Right lobe of liver (tissue), 6 donors: ENCODE measurements around the gene MSL2. TPM values are rescaled to one million over a fixed set of nuclear protein-coding genes. Genes with fewer than 3 reads are reported as not detected.
A peak's percentile ranks its signal among the peaks of the same experiment; 100 is the strongest.
"Not testable (repeated sequence)": the region's sequence is repeated elsewhere in the genome, so short reads cannot be mapped to it uniquely, and the experiment has no call there.

ENCODE experiments used
- ATAC-seq, 4 donors: fragments of 200-7000 bp; cut with Tn5 transposase; one replicate each; pipeline ENCODE4 v1.9.1; 2020; ENCODE audit warnings: mild to moderate bottlenecking in 4 of 4, moderate library complexity in 4 of 4
- DNase-seq, 3 donors: peaks; one replicate each; pipeline ENCODE4 v3.0.0-alpha.2; 2020
- H3K27ac ChIP-seq, 3 donors: fragments of 200-600 bp; one replicate each; pipeline ENCODE4 v1.8.0; 2022
- H3K27me3 ChIP-seq, 2 donors: fragments of 200-600 bp; one replicate each; pipeline ENCODE4 v1.8.0; 2022
- H3K36me3 ChIP-seq, 4 donors: fragments of 200-600 bp; sonication (generic) in 1 of 4; one replicate each; pipeline versions ENCODE4 v1.5.1 to v1.8.0; 2017 to 2022; ENCODE audit warnings: control low read depth in 1 of 4
- H3K4me1 ChIP-seq, 4 donors: fragments of 200-600 bp; sonication (generic) in 1 of 4; one replicate each; pipeline versions ENCODE4 v1.5.1 to v1.8.0; 2017 to 2022; ENCODE audit warnings: control low read depth in 1 of 4
- H3K4me3 ChIP-seq, 3 donors: fragments of 200-600 bp; one replicate each; pipeline ENCODE4 v1.8.0; 2022
- H3K9me3 ChIP-seq, 4 donors: fragments of 200-600 bp; sonication (generic) in 1 of 4; one replicate each; pipeline versions ENCODE4 v1.5.1 to v1.8.0; 2017 to 2022; ENCODE audit warnings: control low read depth in 1 of 4
- POLR2A ChIP-seq: fragments of 450-650 bp; IDR thresholded peaks from one replicate; pipeline ENCODE4 v1.6.1; 2017; ENCODE audit warnings: antibody characterized with exemption, mild to moderate bottlenecking
- WGBS: methylation state at CpG from one replicate; pipeline ENCODE4 v1.1.6; 2018; ENCODE audit warnings: low coverage, low lambda C conversion rate; ENCODE audit not compliant: insufficient coverage; ENCODE audit errors: missing lambda C conversion rate; 5-methylcytosine and 5-hydroxymethylcytosine counted together
- intact Hi-C, 2 donors: fragments of 100-400 bp; cut with DNase I; formaldehyde crosslinking; loops; one replicate each; pipeline versions ENCODE4 v1.11.2 to v1.14.1; 2022
- total RNA-seq, 6 experiments: library from RNA; depleted of rRNA in 2 of 6; stranded (reverse); fragments of >200 nt in 2 of 6; fragmentation: NEBNext Ultra II Directional in 3 of 6; extraction: Animal tissue kit (Norgen Biotek cat#: 25700) in 3 of 6; gene quantifications; one replicate each; pipeline versions ENCODE4 v1.1.0 to v1.2.4, GENCODE V29; 2016 to 2023
- TF ChIP-seq, protein P1 (sequence below), 4 donors: fragments of 200-600 bp in 3 of 4; fragments of 450-650 bp in 1 of 4; IDR thresholded peaks; one replicate each; pipeline versions ENCODE4 v1.5.1 to v1.8.0; 2016 to 2022; ENCODE audit warnings: antibody characterized with exemption in 4 of 4, mild to moderate bottlenecking in 2 of 4
- donor health status: DM: no; HTN: yes; CAD: no.
- donor health status: DM: no; HTN: no; CAD: no.
- donor health status: DM: no; HTN: no; CAD: no.
- donor health status: DM: no; HTN: yes; CAD: no.
- donor health status: DM: no; HTN: yes; CAD: no.

Gene MSL2
- total RNA-seq, 6 experiments from 2014 or later = 9.1 to 18.4 (median 13.1) TPM

DNA sequence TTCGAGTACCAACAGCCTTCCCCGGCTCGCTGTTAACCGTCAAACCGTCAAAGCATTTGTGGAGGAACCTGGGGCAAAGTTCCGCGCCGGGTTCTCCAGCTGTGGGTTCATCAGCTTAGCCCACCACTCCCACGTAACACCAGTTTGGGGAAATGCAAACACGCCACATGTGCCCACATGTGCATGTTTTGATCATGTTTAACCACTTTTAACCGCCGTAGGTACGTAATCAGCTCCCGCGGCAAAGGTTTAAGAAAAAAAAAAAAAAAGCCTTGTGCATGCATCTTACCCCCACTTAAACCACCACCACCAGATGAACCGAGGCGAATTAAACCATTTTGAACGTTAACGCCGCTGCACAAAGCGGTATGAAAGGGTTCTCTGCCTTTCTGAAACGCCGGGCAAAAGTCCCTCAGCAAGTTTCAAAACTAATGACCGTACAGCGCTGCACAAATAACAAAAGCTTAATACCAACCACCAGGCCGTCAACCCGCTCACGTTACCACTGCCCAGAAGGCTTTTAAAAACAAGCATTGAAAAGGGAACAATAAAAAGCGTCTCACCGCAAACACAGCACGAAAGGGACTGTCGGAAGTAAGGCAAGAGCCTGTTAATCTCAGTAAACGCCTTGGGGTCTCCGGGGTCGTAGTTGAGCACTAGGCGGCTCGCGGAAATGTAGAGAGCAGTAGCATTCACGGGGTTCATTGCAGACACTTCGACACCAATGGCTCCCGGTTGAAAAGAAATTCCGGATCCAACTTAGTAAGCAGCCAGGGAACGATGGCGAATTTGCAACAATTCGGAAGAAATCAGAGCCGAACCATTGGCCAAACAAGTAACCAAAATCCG is 1.5 kb downstream of the MSL2 start:
- peak overlapping the region; percentile 99 to 100 (median 99) for H3K27ac ChIP-seq
- no peaks in the 10 kb centered on the region for H3K36me3 ChIP-seq
- H3K4me3 ChIP-seq = peak overlapping the region; percentile 81 to 96 (median 82)
- ATAC-seq = no peak
- H3K4me1 ChIP-seq = peaks cover 0 to 37% (median 17%) of the 10 kb centered on the region in 4 donors
- WGBS = under 1% methylated on average over 38 of the region's 47 CpGs
- TF ChIP-seq POLR2A = no peak
- TF ChIP-seq, protein P1, sequence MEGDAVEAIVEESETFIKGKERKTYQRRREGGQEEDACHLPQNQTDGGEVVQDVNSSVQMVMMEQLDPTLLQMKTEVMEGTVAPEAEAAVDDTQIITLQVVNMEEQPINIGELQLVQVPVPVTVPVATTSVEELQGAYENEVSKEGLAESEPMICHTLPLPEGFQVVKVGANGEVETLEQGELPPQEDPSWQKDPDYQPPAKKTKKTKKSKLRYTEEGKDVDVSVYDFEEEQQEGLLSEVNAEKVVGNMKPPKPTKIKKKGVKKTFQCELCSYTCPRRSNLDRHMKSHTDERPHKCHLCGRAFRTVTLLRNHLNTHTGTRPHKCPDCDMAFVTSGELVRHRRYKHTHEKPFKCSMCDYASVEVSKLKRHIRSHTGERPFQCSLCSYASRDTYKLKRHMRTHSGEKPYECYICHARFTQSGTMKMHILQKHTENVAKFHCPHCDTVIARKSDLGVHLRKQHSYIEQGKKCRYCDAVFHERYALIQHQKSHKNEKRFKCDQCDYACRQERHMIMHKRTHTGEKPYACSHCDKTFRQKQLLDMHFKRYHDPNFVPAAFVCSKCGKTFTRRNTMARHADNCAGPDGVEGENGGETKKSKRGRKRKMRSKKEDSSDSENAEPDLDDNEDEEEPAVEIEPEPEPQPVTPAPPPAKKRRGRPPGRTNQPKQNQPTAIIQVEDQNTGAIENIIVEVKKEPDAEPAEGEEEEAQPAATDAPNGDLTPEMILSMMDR (IDR thresholded peaks at IDR 0.05) = no peak
- H3K9me3 ChIP-seq = no peaks in the 10 kb centered on the region
- no peaks in the 10 kb centered on the region for H3K27me3 ChIP-seq
- intact Hi-C loops = loop anchor here in 1 of 2 donors (10.0 kb wide), 1 partner anchor 50 kb away; no protein-coding TSS in a partner anchor
- DNase-seq = peak; percentile 48 to 61 (median 54)

DNA sequence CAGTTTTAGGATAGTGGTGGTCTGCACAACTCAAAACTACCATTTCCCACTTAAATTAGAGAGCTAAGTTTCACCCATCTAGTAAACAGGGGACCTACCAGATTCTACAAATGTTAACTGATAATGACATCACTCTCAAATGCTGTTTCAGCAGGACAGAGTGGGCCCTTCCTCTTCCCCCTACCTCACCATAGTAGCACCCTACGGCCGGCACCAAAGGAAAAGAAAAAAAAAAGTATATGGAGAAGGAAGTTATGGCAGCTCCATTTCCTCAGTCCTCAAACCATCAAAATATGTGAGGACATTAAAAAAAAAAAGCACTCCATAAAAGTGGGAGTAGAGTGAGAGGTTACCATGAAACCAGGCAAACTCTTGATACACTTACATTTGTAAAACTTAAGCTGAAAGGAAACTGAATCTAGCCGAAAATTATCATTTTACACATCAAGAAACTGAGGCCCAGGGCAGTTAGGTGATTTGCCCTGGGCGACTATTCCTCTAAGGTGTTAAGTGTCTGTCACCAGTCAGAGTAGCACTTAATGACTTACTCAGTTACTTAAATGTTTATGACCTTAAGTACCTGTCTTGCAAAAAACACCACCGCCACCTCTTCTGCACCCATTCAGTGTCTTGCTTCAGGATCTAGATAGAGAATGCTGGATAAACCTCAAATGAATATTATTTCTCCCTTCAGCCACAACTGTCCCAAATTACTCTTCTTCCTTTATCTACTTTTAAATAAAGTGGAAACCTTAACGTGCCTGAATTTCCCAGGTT is 2.7 kb downstream of the MSL2 start:
- ATAC-seq = no peak
- intact Hi-C loops = loop anchor here in 1 of 2 donors (10.0 kb wide), 1 partner anchor 51 kb away; no protein-coding TSS in a partner anchor
- H3K4me1 ChIP-seq = peaks cover 0 to 35% (median 16%) of the 10 kb centered on the region in 4 donors

DNA sequence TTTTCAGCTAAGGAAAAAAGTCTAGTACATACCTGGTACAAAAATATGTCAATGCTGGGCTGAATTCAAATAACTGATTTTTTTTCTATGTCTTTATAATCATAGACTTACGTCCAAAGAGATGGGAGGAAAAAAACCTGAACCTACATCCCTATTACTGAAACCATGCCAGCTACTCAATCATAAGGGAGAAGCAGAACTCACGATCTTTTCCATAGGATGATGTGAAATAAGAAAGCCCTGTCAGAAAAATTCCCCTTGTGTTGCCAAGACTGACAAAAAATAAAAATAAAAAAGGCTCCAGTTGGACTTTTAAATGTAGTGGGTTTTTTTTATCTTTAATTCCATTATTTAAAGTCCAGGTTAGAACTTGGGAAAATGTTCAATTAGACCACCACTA is 3.3 kb downstream of the MSL2 start:
- Histone ChIP-seq H3K4me1 (peaks cover 0 to 29% (median 13%) of the 10 kb centered on the region in 4 donors), H3K4me3 (peak overlapping the region; percentile 81 to 96 (median 82)), H3K9me3 (no peaks in the 10 kb centered on the region), H3K36me3 (no peaks in the 10 kb centered on the region), H3K27me3 (no peaks in the 10 kb centered on the region), H3K27ac (peak overlapping the region; percentile 9 to 99 (median 51))
- no peak for ATAC-seq
- intact Hi-C loops = loop anchor here in 1 of 2 donors (10.0 kb wide), 1 partner anchor 52 kb away; no protein-coding TSS in a partner anchor
- WGBS = 0% methylated on average over 2 of the region's 2 CpGs
- TF ChIP-seq POLR2A = no peak
- DNase-seq = no peak

More for the DNA sequence above, 2.7 kb downstream of the MSL2 start:
- Histone ChIP-seq H3K4me3 (peak overlapping the region; percentile 81 to 96 (median 82)), H3K27me3 (no peaks in the 10 kb centered on the region), H3K9me3 (no peaks in the 10 kb centered on the region), H3K36me3 (no peaks in the 10 kb centered on the region), H3K27ac (peak overlapping the region; percentile 99 to 100 (median 99))
- 1% methylated on average over 6 of the region's 6 CpGs for WGBS
- TF ChIP-seq, protein P1 (IDR thresholded peaks at IDR 0.05) = no peak
- TF ChIP-seq POLR2A = no peak
- DNase-seq = no peak

DNA sequence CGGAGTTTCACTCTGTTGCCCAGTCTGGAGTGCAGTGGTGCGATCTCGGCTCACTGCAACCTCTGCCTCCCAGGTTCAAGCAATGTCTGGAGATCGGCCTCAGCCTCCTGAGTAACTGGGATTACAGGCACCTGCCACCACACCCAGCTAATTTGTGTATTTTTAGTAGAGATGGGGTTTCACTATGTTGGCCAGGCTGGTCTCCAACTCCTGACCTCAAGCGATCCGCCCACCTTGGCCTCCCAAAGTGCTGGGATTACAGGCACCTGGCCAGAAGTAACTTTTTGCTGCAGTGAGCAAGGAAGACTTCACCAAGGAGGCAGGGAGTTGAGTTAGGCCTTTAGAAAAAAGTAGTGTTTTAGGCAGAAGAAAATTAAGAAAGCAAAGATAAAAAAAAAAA is 3.9 kb downstream of the MSL2 start:
- not testable (repeated sequence) for ATAC-seq, DNase-seq

DNA sequence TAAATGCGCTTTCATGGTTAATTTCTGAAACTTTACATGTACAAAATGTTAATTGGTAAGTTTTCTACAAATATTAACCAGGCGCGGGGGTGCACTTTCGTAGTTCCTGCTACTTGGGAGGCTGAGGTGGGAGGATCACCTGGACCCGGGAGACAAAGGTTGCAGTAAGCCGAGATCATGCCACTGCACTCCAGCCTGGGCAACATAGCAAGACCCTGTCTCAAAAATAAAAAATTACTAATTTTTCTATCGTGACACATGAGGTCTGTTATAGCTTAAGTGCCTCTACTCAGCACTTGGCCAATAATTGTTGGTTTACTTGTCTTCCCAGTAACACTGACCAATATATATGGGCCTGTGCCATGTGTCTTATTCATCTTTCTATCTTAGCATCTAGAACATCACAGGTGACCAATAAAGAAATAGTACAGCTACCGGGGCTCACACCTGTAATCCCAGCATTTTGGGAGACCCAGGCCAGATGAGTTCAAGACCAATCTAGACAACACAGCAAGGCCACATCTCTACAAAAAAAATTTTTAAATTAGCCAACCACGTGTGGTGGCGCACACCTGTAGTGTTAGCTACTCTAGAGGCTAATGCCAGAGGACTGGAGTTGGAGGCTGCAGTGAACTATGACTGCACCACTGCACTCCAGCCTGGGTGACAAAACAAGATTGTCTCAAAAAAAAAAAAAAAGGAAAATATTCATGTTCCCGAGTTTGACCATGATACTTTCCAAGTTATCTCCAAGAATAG is 6.1 kb downstream of the MSL2 start:
- ATAC-seq (no peak), DNase-seq (no peak)
- Histone ChIP-seq H3K36me3 (no peaks in the 10 kb centered on the region), H3K27me3 (no peaks in the 10 kb centered on the region), H3K4me3 (no peak overlapping the region), H3K4me1 (peaks cover 0 to 44% (median 11%) of the 10 kb centered on the region in 4 donors), H3K27ac (no peak overlapping the region), H3K9me3 (no peaks in the 10 kb centered on the region)
- intact Hi-C loops = loop anchor here in 1 of 2 donors (10.0 kb wide), 1 partner anchor 55 kb away; no protein-coding TSS in a partner anchor
- WGBS = 86% methylated on average over 11 of the region's 11 CpGs
- TF ChIP-seq POLR2A = no peak
- TF ChIP-seq, protein P1 (IDR thresholded peaks at IDR 0.05) = no peak

More for the DNA sequence above, 3.9 kb downstream of the MSL2 start:
- Histone ChIP-seq H3K4me1 (peaks cover 0 to 32% (median 11%) of the 10 kb centered on the region in 4 donors), H3K4me3 (peak overlapping the region in 2 of 3 donors; percentile 4 to 10)
- WGBS = 30% methylated on average over 6 of the region's 6 CpGs
- not testable (repeated sequence) for H3K36me3 ChIP-seq, H3K27ac ChIP-seq, H3K27me3 ChIP-seq, H3K9me3 ChIP-seq
- intact Hi-C loops = loop anchor here in 1 of 2 donors (10.0 kb wide), 1 partner anchor 53 kb away; no protein-coding TSS in a partner anchor
